ENCODE measurements around the gene TIMP4. TPM values are rescaled to one million over a fixed set of nuclear protein-coding genes. Genes with fewer than 3 reads are reported as not detected.

Gene TIMP4
- total RNA-seq, 1 donor from 2014 or later: 0.18 TPM

- no peaks in the 10 kb centered on the region for H3K36me3 Mint-ChIP-seq
- no peak for DNase-seq (ENCODE audit: low spot score in 2 of 2, unreplicated experiment in 2 of 2)
- no peak overlapping the region for H3K4me3 Mint-ChIP-seq
- no peak overlapping the region for H3K27ac Mint-ChIP-seq
- H3K9me3 Mint-ChIP-seq: no peaks in the 10 kb centered on the region
- H3K27me3 Mint-ChIP-seq (ENCODE audit: low read depth): peaks cover 23% of the 10 kb centered on the region
- peaks cover 13% of the 10 kb centered on the region for H3K4me1 Mint-ChIP-seq
- no peak for TF ChIP-seq CTCF (IDR thresholded peaks at IDR 0.05; ENCODE audit: unreplicated experiment)
These were observed 2.9 kb downstream of the TIMP4 start for GRCh38 chr3:12155828-12156227.

GRCh38 chr3:12155264-12155663, 3.4 kb downstream of the TIMP4 start:
- TF ChIP-seq CTCF (IDR thresholded peaks at IDR 0.05; ENCODE audit: unreplicated experiment): no peak
- Mint-ChIP-seq H3K4me1 (peaks cover 13% of the 10 kb centered on the region), H3K36me3 (no peaks in the 10 kb centered on the region), H3K27ac (no peak overlapping the region), H3K9me3 (no peaks in the 10 kb centered on the region), H3K4me3 (no peak overlapping the region), H3K27me3 (ENCODE audit: low read depth) (peaks cover 21% of the 10 kb centered on the region)
- no peak for DNase-seq (ENCODE audit: low spot score in 2 of 2, unreplicated experiment in 2 of 2)

GRCh38 chr3:12154151-12154550, 4.6 kb downstream of the TIMP4 start:
- Mint-ChIP-seq H3K27me3 (ENCODE audit: low read depth) (peaks cover 20% of the 10 kb centered on the region), H3K9me3 (no peaks in the 10 kb centered on the region), H3K4me3 (no peak overlapping the region), H3K4me1 (peaks cover 12% of the 10 kb centered on the region), H3K27ac (no peak overlapping the region), H3K36me3 (no peaks in the 10 kb centered on the region)
- no peak for TF ChIP-seq CTCF (IDR thresholded peaks at IDR 0.05; ENCODE audit: unreplicated experiment)
- DNase-seq (ENCODE audit: low spot score in 2 of 2, unreplicated experiment in 2 of 2): no peak

- no peak for DNase-seq (ENCODE audit: low spot score in 2 of 2, unreplicated experiment in 2 of 2)
- TF ChIP-seq CTCF (IDR thresholded peaks at IDR 0.05; ENCODE audit: unreplicated experiment): no peak
- H3K27ac Mint-ChIP-seq: no peak overlapping the region
- H3K4me1 Mint-ChIP-seq: no peaks in the 10 kb centered on the region
- H3K9me3 Mint-ChIP-seq: no peaks in the 10 kb centered on the region
- peaks cover 2% of the 10 kb centered on the region for H3K27me3 Mint-ChIP-seq (ENCODE audit: low read depth)
- H3K36me3 Mint-ChIP-seq: no peaks in the 10 kb centered on the region
- no peak overlapping the region for H3K4me3 Mint-ChIP-seq
These were observed 8.6 kb downstream of the TIMP4 start for GRCh38 chr3:12150112-12150511.

- no peak for TF ChIP-seq CTCF (IDR thresholded peaks at IDR 0.05; ENCODE audit: unreplicated experiment)
- Mint-ChIP-seq H3K9me3 (no peaks in the 10 kb centered on the region), H3K27me3 (ENCODE audit: low read depth) (peaks cover 2% of the 10 kb centered on the region), H3K36me3 (no peaks in the 10 kb centered on the region), H3K27ac (no peak overlapping the region), H3K4me3 (no peak overlapping the region), H3K4me1 (no peaks in the 10 kb centered on the region)
- DNase-seq (ENCODE audit: low spot score in 2 of 2, unreplicated experiment in 2 of 2): no peak
These were observed 9.7 kb downstream of the TIMP4 start for GRCh38 chr3:12149029-12149428.
